H1 (cell line): ENCODE data around the gene VSIR.

ENCODE experiments used
- ASH2L ChIP-seq: fragments of 200-600, 300-600 bp; sonication (generic); IDR thresholded peaks from one replicate; pipeline ENCODE4 v1.7.1; 2017; ENCODE audit warnings: low read length
- CHD7 ChIP-seq: fragments of 300-600 bp; sonication (generic); IDR thresholded peaks from 2 replicates; pipeline ENCODE4 v1.7.1; 2012; ENCODE audit warnings: low read length, moderate library complexity, mild to moderate bottlenecking, inconsistent platforms; ENCODE audit not compliant: insufficient replicate concordance
- CTCF ChIP-seq, 3 experiments: IDR thresholded peaks; 1 replicate in 2 of 3; 2 replicates in 1 of 3; pipeline versions ENCODE4 v1.5.1 to v1.6.1; 2011; ENCODE audit warnings: low read length in 3 of 3, mild to moderate bottlenecking in 3 of 3, inconsistent platforms in 2 of 3, low read depth in 1 of 3, moderate library complexity in 1 of 3; ENCODE audit not compliant: insufficient read depth in 1 of 3; ENCODE audit errors: control extremely low read depth in 1 of 3
- HDAC6 ChIP-seq: IDR thresholded peaks from one replicate; pipeline ENCODE4 v1.7.1; 2012; ENCODE audit warnings: low read depth, mild to moderate bottlenecking, inconsistent platforms, low read length, moderate library complexity
- MAFK ChIP-seq: IDR thresholded peaks from 2 replicates; pipeline ENCODE4 v1.6.1; 2012; ENCODE audit warnings: low read depth, mild to moderate bottlenecking, improper control_type of control experiment, low read length
- POLR2A ChIP-seq, 2 experiments: IDR thresholded peaks; 1 replicate in 1 of 2; 2 replicates in 1 of 2; pipeline ENCODE4 v1.6.1; 2011; ENCODE audit warnings: low read depth in 2 of 2, low read length in 2 of 2, mild to moderate bottlenecking in 2 of 2; ENCODE audit errors: control extremely low read depth in 1 of 2
- POLR2AphosphoS5 ChIP-seq: IDR thresholded peaks from 2 replicates; pipeline ENCODE4 v1.6.1; 2011; ENCODE audit warnings: low read depth, low read length
- RBBP5 ChIP-seq: IDR thresholded peaks from 2 replicates; pipeline ENCODE4 v1.7.1; 2012; ENCODE audit warnings: low read depth, mild to moderate bottlenecking, inconsistent platforms, low read length, moderate library complexity, borderline replicate concordance
- TF ChIP-seq, protein P1 (sequence below): IDR thresholded peaks from 2 replicates; pipeline ENCODE4 v1.6.1; 2012; ENCODE audit warnings: low read length, inconsistent platforms
- TF ChIP-seq, protein P2 (sequence below): IDR thresholded peaks from 2 replicates; pipeline ENCODE4 v1.6.1; 2011; ENCODE audit warnings: low read depth, mild to moderate bottlenecking, low read length; ENCODE audit not compliant: insufficient read depth
- TF ChIP-seq, protein P3 (sequence below): IDR thresholded peaks from 2 replicates; pipeline ENCODE4 v1.6.1; 2012; ENCODE audit warnings: inconsistent platforms

- TF ChIP-seq RBBP5 (no peak), POLR2A (IDR thresholded peaks at IDR 0.05; ENCODE audit: control extremely low read depth in 1 of 2, low read depth in 2 of 2, low read length in 2 of 2) (no peak), CTCF (IDR thresholded peaks at IDR 0.05; ENCODE audit: control extremely low read depth in 1 of 3, insufficient read depth in 1 of 3, low read depth in 1 of 3, low read length in 3 of 3) (no peak), POLR2AphosphoS5 (no peak), HDAC6 (no peak), CHD7 (no peak), ASH2L (no peak), MAFK (no peak)
- TF ChIP-seq, protein P1, sequence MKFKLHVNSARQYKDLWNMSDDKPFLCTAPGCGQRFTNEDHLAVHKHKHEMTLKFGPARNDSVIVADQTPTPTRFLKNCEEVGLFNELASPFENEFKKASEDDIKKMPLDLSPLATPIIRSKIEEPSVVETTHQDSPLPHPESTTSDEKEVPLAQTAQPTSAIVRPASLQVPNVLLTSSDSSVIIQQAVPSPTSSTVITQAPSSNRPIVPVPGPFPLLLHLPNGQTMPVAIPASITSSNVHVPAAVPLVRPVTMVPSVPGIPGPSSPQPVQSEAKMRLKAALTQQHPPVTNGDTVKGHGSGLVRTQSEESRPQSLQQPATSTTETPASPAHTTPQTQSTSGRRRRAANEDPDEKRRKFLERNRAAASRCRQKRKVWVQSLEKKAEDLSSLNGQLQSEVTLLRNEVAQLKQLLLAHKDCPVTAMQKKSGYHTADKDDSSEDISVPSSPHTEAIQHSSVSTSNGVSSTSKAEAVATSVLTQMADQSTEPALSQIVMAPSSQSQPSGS = no peak
- TF ChIP-seq, protein P2, sequence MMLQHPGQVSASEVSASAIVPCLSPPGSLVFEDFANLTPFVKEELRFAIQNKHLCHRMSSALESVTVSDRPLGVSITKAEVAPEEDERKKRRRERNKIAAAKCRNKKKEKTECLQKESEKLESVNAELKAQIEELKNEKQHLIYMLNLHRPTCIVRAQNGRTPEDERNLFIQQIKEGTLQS = no peak
- TF ChIP-seq, protein P3, sequence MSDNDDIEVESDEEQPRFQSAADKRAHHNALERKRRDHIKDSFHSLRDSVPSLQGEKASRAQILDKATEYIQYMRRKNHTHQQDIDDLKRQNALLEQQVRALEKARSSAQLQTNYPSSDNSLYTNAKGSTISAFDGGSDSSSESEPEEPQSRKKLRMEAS = no peak
Measured at GRCh38 chr10:71700731-71701368, 72.5 kb downstream of the VSIR start.
